ENCODE results near the gene CDH2.

- TF ChIP-seq POLR2A (IDR thresholded peaks at IDR 0.05) (no peak), CTCF (IDR thresholded peaks at IDR 0.05) (no peak), POLR2AphosphoS5 (IDR thresholded peaks at IDR 0.05) (no peak)
Observed at GRCh38 chr18:28045176-28045810, 131.6 kb downstream of the CDH2 start.

Data from prostate gland (tissue), 2 donors.